ENCODE data around the gene CASR.

Gene CASR

DNA sequence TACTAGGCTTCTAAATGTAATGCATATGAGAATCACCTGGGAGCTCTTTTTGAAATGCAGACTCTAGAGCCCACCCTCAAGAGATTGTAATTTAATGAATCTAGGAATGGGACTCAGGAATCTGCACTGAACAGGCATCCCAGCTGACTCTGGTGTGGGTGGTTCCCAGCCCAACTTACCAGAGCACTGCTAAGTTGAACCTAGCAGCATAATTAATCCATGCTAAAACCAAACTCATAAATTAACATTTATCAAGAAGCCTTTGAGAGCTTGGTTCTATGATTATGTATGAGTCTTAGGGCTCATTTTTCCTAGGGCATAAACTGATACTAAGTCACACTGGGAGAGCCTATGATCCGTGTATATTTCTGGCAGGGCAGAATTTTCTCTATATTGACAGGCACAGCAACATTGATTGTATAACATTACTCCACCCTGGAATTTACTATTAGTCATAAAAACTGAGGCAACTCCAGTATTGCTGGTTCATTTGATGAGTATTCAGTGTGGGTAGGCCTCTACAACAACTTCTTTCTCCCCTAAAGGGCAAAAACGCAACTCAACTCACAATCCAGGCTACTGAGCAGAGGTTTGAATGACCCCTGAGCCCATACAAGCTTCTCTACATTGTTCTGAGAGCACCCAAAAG lies 130.9 kb downstream of the CASR start:
- DNase-seq (ENCODE audit: low read depth): no peak
- TF ChIP-seq, protein P1, sequence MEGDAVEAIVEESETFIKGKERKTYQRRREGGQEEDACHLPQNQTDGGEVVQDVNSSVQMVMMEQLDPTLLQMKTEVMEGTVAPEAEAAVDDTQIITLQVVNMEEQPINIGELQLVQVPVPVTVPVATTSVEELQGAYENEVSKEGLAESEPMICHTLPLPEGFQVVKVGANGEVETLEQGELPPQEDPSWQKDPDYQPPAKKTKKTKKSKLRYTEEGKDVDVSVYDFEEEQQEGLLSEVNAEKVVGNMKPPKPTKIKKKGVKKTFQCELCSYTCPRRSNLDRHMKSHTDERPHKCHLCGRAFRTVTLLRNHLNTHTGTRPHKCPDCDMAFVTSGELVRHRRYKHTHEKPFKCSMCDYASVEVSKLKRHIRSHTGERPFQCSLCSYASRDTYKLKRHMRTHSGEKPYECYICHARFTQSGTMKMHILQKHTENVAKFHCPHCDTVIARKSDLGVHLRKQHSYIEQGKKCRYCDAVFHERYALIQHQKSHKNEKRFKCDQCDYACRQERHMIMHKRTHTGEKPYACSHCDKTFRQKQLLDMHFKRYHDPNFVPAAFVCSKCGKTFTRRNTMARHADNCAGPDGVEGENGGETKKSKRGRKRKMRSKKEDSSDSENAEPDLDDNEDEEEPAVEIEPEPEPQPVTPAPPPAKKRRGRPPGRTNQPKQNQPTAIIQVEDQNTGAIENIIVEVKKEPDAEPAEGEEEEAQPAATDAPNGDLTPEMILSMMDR (IDR thresholded peaks at IDR 0.05; ENCODE audit: low read depth, low read length, missing control alignments): no peak
- in situ Hi-C loops (cut with HindIII; ENCODE audit: low sequenced_read_pairs): no loop called here
- H3K4me3 ChIP-seq (ENCODE audit: low read depth, low read length): no peak overlapping the region

DNA sequence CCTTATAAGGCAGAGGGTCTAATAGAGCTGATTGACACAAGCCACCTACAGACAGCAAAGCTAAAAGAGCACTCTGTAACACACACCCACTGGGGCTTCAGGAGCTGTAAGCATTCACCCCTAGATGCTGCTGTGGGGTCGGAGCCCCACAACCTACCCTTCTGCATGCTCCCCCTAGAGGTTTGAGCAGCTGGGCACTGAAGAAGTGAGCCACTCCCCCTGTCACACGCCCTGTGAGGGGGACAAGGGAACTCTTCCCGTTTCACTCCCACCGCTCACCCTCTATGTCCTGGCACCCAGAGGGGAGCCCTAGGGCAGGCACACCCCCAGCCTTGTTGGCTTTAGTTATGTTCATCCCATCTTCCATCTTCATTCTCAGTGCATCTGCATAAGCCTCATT lies 132.2 kb downstream of the CASR start:
- in situ Hi-C loops (cut with HindIII; ENCODE audit: low sequenced_read_pairs): no loop called here
- TF ChIP-seq, protein P1 (IDR thresholded peaks at IDR 0.05; ENCODE audit: low read depth, low read length, missing control alignments): no peak
- no peak overlapping the region for H3K4me3 ChIP-seq (ENCODE audit: low read depth, low read length)
- DNase-seq (ENCODE audit: low read depth): no peak

DNA sequence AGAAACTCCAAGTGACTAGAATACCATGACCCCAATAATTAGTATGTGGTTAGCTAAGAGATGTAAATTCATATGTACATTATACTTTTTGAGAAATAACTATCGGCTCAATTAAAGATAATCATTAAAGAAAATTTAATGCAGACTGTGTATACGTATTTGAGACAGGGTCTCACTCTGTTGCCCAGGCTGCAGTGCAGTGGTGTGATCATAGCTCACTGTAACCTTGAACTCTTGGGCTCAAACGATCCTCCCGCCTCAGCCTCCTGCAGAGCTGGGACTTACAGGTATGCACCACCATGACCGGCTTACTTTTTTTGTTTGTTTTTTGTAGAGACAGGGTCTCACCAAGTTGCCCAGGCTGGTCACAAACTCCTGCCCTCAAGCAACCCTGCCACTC lies 132.9 kb downstream of the CASR start:
- in situ Hi-C loops (cut with HindIII; ENCODE audit: low sequenced_read_pairs): no loop called here
- TF ChIP-seq, protein P1 (IDR thresholded peaks at IDR 0.05; ENCODE audit: low read depth, low read length, missing control alignments): no peak
- no peak for DNase-seq (ENCODE audit: low read depth)
- no peak overlapping the region for H3K4me3 ChIP-seq (ENCODE audit: low read depth, low read length)

DNA sequence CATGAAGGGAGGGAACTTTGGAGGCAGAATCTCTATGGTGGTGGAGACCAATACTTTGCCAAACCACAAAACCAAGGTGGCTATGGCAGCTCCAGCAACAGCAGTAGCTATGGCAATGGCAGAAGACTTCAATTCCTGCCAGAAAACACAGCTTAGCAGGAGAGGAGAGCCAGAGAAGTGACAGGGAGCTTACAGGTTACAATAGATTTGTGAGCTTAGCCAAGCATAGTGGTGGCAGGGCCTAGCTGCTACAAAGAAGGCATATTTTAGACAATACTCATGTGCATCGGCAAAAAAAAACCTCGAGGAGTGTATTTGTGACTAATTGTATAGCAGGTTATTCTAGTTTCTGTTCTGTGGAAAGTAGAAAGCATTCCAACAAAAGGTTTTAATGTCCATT lies 135.2 kb downstream of the CASR start:
- no peak overlapping the region for H3K4me3 ChIP-seq (ENCODE audit: low read depth, low read length)
- DNase-seq (ENCODE audit: low read depth): no peak
- in situ Hi-C loops (cut with HindIII; ENCODE audit: low sequenced_read_pairs): no loop called here
- TF ChIP-seq, protein P1 (IDR thresholded peaks at IDR 0.05; ENCODE audit: low read depth, low read length, missing control alignments): no peak

DNA sequence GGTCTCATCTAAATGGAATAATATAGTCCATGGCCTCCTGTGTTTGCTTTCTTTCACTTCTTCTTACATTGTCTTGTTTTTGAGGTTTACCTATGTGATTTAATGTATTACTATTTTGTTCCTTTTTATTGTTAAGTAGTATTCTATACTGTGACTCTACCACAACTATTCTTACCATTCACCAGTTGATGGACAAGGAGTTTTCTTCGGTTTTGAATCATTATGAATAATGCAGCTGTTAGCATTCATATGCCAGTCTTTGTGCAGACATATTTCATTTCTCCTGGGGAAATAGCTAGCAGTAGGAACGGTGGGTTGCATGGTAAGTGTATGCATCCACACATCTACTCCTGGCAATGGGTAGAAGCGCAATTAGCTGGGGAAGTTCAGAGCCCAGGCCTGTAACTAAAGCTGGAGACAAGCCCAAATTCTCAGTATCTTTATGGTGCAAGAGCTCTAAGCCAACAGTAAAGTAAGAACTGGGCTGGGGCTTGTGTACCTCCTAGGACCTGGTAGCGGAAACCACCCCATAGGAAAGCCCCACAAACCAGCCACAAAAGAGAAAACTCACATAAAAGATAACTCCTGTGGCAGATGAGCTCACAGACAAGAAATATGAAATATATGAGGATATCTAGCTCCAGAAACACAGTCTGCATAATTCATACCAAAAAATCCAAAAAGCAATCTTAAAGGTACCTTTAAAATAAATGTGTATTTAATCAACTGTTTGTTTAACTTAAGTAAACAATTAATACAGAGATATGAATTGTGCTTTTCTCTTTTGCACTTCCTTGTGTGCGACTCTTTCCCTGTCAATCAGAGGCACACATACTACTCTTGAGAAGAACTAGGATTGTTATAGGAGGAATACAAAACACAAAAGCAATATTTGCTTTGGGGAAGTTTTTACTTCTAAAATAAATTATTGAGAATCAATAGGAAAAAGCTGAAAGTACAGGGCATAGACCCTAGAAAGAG lies 138.9 kb downstream of the CASR start:
- in situ Hi-C loops (cut with HindIII; ENCODE audit: low sequenced_read_pairs): no loop called here
- TF ChIP-seq, protein P1 (IDR thresholded peaks at IDR 0.05; ENCODE audit: low read depth, low read length, missing control alignments): no peak
- DNase-seq (ENCODE audit: low read depth): no peak
- H3K4me3 ChIP-seq (ENCODE audit: low read depth, low read length): no peak overlapping the region

DNA sequence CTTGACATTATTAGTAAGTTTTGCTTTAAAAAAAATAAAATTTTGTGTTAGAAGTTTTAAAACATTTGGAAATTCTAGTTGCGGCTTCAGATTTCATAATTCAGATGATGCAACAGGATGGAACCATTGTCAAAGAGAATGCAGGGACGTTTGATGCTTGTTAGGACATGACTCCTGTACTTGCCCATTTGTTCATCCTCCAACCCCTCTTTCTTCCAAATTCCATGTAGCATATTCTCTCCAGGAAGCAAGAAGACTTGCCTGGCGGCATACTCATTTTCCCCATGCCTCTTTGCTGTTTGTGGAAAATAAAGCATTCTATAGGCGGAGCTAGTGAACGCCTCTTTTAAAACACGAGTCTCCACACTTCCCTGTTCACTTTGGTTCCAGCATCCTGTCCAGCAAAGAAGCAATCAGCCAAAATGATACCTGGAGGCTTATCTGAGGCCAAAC lies 141.4 kb downstream of the CASR start, which contains the start of gene CSTA:
Gene CSTA (plus strand): TSS at position 378 of the 453 bp plus-strand sequence. CDS start 45 bp downstream, at position 423.
- DNase-seq (ENCODE audit: low read depth): no peak
- H3K4me3 ChIP-seq (ENCODE audit: low read depth, low read length): no peak within 1 kb of the TSS
- in situ Hi-C loops (cut with HindIII; ENCODE audit: low sequenced_read_pairs): no loop called here
- TF ChIP-seq, protein P1 (IDR thresholded peaks at IDR 0.05; ENCODE audit: low read depth, low read length, missing control alignments): no peak
